GM19467 (cell line): ENCODE results near the gene INCA1.
"Not testable (repeated sequence)": the region's sequence is repeated elsewhere in the genome, so short reads cannot be mapped to it uniquely, and the experiment has no call there.

Experiments
- ATAC-seq: cut with Tn5 transposase; IDR thresholded peaks from one replicate; pipeline ENCODE4 v1.9.1; 2021; ENCODE audit warnings: mild to moderate bottlenecking, moderate library complexity; ENCODE audit not compliant: unreplicated experiment

The INCA1 gene, protein sequence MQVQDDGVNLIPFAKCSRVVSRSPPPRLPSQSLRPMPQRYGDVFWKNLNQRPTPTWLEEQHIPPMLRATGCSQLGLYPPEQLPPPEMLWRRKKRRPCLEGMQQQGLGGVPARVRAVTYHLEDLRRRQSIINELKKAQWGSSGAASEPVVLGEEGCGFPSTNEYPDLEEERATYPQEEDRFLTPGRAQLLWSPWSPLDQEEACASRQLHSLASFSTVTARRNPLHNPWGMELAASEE

GRCh38 chr17:4997302-4998026 lies at the start of gene INCA1, which contains the start of gene KIF1C:
TSS of gene INCA1 (minus strand) at chr17:4997522. CDS start at chr17:4994437, 3,085 bp downstream.
TSS of gene KIF1C (plus strand) at chr17:4997950. CDS start at chr17:5000247, 2,297 bp downstream.
- peak; percentile 79 for ATAC-seq

DNA sequence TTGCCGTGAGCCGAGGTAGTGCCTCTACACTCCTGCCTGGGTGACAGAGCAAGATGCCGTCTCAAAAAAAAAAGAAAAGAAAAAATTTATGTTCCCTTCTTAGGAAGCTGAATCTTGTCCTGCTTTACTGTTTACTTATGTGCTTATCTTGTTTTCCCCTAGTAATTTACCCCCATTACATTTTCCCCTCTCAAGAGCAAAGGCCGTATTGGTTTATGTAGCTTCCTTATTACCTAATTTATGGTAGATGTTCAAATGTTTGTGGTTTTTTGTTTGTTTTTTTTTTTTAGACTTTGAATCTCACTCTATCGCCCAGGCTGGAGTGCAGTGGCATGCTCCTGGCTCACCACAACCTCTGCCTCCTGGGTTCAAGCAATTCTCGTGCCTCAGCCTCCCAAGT lies 48.2 kb upstream of the INCA1 start:
- no peak for ATAC-seq

DNA sequence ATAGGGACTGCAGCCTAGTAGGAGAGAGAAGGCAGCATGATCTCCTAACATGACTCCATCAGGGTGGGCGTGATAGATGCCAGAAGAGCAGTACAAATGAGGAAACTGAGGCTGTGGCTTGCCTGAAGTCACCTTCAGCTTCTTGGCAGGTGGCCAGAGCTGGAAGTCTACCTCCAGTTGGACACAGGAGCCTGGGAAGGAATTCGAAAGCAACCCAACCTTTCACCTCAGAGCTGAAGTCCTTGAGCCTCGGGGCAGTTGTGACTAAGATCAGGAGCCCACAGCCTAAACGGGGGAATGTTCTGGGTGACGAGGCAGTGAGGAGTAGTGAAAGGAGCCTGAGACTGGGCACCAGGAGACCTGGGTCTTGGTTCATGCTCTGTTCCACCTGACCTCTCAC lies 47.3 kb upstream of the INCA1 start:
- no peak for ATAC-seq

DNA sequence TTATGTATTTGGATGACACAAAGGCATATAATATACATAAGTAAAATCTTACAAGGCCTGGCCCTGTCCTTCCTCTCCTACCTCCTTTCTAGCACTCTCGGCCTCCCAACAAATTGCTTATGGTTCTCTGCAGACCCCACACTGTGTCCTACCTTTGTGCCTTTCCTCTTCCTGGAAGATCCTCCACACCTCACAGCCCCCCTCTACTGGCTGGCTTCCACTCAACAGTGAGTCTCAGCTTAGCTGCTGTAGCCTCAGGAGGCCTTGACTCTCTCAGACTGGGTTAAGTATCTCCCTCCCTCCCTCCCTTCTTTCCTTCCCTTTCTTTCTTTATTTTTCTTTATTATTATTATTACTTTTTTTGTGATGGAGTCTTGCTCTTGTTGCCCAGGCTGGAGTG lies 46.2 kb upstream of the INCA1 start:
- ATAC-seq: no peak

DNA sequence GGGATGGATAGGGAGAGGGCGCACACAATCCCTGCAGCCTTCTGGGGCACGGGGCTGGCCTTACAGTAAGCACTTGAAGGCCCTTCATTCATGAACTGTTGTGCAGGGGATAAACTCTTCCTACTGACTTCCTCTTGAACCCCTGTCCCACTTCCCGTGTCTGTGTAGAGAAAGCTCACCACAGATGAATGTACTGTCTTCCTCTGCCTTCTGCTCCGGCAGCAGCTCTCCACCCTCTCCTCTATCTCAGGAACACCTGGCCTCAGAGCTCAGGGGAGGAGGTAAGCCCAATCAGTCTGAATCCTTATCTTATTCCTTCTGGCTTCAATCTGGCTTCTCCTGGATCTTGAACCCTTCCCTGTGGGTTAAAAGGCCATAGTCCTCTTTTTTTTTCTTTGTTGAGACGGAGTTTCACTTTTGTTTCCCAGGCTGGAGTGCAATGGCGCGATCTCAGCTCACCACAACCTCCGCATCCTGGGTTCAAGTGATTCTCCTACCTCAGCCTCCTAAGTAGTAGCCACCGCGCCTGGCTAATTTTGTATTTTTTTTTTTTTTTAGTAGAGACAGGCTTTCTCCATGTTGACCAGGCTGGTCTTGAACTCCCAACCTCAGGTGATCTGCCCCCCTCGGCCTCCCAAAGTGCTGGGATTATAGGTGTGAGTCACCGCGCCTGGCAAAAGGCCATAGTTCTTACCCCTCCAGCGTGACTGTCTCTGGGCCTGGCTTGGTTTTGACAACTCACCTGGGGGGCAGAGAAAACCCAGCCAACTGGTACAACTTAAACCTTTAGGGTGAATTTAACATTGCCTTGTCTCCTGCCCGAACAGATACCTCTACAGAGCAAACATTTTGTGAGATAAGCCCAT lies 45.1 kb upstream of the INCA1 start:
- no peak for ATAC-seq

GRCh38 chr17:5035315-5035714 lies 38.0 kb upstream of the INCA1 start, which contains the start of gene SLC52A1:
TSS of gene SLC52A1 (minus strand) at chr17:5035426. CDS start at chr17:5034606, 820 bp downstream.
- no peak for ATAC-seq

DNA sequence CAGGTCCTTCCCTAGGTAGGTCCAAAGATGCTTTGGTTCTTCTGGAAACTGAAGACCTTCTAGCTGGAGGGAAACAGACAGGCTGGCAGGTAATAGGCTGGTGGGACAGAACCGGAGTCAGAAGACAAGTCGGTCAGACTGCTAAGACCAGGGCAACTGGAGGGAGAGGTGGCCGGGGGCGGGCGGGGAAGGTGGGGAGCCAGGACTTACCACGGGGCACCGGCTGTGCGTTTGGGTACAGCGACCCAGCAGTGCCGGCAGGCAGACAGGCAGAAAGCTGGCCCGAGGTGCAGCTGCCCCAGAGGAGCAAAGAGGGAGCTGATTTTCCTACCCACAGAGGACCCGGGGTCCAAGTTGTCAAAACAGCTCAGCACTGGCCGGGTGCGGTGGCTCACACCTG lies 37.3 kb upstream of the INCA1 start:
- ATAC-seq: no peak

- no peak for ATAC-seq
These were observed 36.7 kb upstream of the INCA1 start for GRCh38 chr17:5034063-5034462.

GRCh38 chr17:5033352-5034015 lies 36.2 kb upstream of the INCA1 start:
- ATAC-seq: no peak

GRCh38 chr17:5032865-5033264 lies 35.5 kb upstream of the INCA1 start:
- ATAC-seq: no peak

GRCh38 chr17:5031365-5032082 lies 34.2 kb upstream of the INCA1 start:
- peak; percentile 71 for ATAC-seq

DNA sequence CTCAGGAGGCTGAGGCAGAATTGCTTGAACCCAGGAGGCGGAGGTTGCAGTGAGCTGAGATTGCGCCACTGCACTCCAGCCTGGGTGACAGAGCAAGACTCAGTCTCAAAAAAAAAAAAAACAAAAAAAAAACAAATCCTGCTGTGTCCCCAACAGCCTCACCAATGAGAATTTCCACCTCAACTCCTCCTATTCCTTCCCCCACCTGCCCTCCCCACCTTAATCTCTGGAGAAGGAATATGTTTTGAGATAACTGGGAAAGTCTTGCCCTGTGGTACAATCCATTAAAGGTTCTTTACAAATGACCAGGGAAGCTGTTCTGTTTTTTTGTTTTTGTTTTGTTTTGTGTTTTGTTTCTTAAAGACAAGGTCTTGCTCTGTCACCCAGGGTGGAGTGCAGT lies 32.8 kb upstream of the INCA1 start:
- ATAC-seq: not testable (repeated sequence)

GRCh38 chr17:5027916-5028315 lies 30.6 kb upstream of the INCA1 start:
- ATAC-seq: no peak

DNA sequence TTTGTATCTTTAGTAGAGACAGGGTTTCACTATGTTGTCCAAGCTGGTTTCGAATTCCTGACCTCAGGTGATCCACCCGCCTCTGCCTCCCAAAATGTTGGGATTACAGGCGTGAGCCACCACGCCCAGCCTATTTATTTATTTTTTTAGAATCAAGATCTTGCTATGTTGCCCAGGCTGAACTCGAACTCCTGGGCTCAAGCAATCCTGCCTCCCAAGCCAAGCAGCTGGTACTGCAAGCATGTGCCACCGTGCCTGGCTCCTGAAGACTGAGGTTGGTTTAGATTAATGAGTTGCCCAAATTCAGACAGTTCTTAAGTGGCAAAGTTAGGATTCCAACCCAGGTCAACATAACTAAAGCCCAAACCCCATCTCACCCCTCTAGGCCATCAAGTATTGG lies 30.0 kb upstream of the INCA1 start:
- no peak for ATAC-seq

- ATAC-seq: no peak
These were observed 27.3 kb upstream of the INCA1 start for GRCh38 chr17:5024604-5025003.

DNA sequence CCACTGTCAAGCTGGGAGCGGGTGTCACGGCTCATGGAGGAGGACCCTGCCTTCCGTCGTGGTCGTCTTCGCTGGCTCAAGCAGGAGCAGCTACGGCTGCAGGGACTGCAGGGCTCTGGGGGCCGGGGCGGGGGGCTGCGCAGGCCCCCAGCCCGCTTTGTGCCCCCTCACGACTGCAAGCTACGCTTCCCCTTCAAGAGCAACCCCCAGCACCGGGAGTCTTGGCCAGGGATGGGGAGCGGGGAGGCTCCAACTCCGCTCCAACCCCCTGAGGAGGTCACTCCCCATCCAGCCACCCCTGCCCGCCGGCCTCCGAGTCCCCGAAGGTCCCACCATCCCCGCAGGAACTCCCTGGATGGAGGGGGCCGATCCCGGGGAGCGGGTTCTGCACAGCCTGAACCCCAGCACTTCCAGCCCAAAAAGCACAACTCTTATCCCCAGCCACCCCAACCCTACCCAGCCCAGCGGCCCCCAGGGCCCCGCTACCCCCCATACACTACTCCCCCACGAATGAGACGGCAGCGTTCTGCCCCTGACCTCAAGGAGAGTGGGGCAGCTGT lies 26.3 kb upstream of the INCA1 start:
- ATAC-seq: no peak

DNA sequence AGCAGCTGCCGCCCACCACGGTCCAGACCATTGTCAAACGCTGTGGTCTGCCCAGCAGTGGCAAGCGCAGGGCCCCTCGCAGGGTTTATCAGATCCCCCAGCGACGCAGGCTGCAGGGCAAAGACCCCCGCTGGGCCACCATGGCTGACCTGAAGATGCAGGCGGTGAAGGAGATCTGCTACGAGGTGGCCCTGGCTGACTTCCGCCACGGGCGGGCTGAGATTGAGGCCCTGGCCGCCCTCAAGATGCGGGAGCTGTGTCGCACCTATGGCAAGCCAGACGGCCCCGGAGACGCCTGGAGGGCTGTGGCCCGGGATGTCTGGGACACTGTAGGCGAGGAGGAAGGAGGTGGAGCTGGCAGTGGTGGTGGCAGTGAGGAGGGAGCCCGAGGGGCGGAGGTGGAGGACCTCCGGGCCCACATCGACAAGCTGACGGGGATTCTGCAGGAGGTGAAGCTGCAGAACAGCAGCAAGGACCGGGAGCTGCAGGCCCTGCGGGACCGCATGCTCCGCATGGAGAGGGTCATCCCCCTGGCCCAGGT lies 24.9 kb upstream of the INCA1 start:
- no peak for ATAC-seq

GRCh38 chr17:5020502-5021023 lies 23.2 kb upstream of the INCA1 start:
- no peak for ATAC-seq

- ATAC-seq: no peak
These were observed 22.2 kb upstream of the INCA1 start for GRCh38 chr17:5019475-5019956.
